HG02970 (cell line): ENCODE measurements around the gene BATF.
"Not testable (repeated sequence)": the region's sequence is repeated elsewhere in the genome, so short reads cannot be mapped to it uniquely, and the experiment has no call there.

Experiments used
- ATAC-seq: cut with Tn5 transposase; IDR thresholded peaks from one replicate; pipeline ENCODE4 v1.9.1; 2021; ENCODE audit warnings: mild to moderate bottlenecking, moderate library complexity, moderate number of reproducible peaks; ENCODE audit not compliant: unreplicated experiment, low FRiP score

Gene BATF

GRCh38 chr14:75522224-75522982 lies at the start of gene BATF:
Gene BATF (plus strand): TSS chr14:75522469. CDS start chr14:75522683, 214 bp downstream.
- peak; percentile 49 for ATAC-seq

- ATAC-seq, result not testable (repeated sequence)
Measured at GRCh38 chr14:75474127-75474526, 48.1 kb upstream of the BATF start.

- no peak for ATAC-seq
Measured at GRCh38 chr14:75476274-75476995, 45.8 kb upstream of the BATF start.

- no peak for ATAC-seq
Measured at GRCh38 chr14:75477881-75478280, 44.4 kb upstream of the BATF start.

- no peak for ATAC-seq
Measured at GRCh38 chr14:75479770-75480600, 42.3 kb upstream of the BATF start.

GRCh38 chr14:75482366-75482765 lies 39.9 kb upstream of the BATF start:
- no peak for ATAC-seq

GRCh38 chr14:75484711-75485429 lies 37.4 kb upstream of the BATF start:
- no peak for ATAC-seq

GRCh38 chr14:75486318-75486717 lies 36.0 kb upstream of the BATF start:
- no peak for ATAC-seq

GRCh38 chr14:75487155-75487671 lies 35.1 kb upstream of the BATF start:
- ATAC-seq, result peak; percentile 51

- ATAC-seq, result no peak
Measured at GRCh38 chr14:75489480-75489837, 32.8 kb upstream of the BATF start.

GRCh38 chr14:75491376-75491978 lies 30.8 kb upstream of the BATF start:
- no peak for ATAC-seq

GRCh38 chr14:75492832-75493591 lies 29.3 kb upstream of the BATF start:
- no peak for ATAC-seq

- no peak for ATAC-seq
Measured at GRCh38 chr14:75493592-75494087, 28.6 kb upstream of the BATF start.

GRCh38 chr14:75494896-75495295 lies 27.4 kb upstream of the BATF start:
- ATAC-seq, result no peak

- ATAC-seq, result no peak
Measured at GRCh38 chr14:75495399-75495798, 26.9 kb upstream of the BATF start.

GRCh38 chr14:75495882-75496281 lies 26.4 kb upstream of the BATF start:
- ATAC-seq, result no peak

- no peak for ATAC-seq
Measured at GRCh38 chr14:75496755-75497154, 25.5 kb upstream of the BATF start.

- no peak for ATAC-seq
Measured at GRCh38 chr14:75497191-75497590, 25.1 kb upstream of the BATF start.

- ATAC-seq, result no peak
Measured at GRCh38 chr14:75497701-75498100, 24.6 kb upstream of the BATF start.
